HG03103 (cell line): ENCODE data around the gene NANS.
"Not testable (repeated sequence)": the region's sequence is repeated elsewhere in the genome, so short reads cannot be mapped to it uniquely, and the experiment has no call there.

Experiments used
- ATAC-seq: cut with Tn5 transposase; IDR thresholded peaks from one replicate; pipeline ENCODE4 v1.9.1; 2021; ENCODE audit warnings: low read depth; ENCODE audit not compliant: unreplicated experiment

Gene NANS

DNA sequence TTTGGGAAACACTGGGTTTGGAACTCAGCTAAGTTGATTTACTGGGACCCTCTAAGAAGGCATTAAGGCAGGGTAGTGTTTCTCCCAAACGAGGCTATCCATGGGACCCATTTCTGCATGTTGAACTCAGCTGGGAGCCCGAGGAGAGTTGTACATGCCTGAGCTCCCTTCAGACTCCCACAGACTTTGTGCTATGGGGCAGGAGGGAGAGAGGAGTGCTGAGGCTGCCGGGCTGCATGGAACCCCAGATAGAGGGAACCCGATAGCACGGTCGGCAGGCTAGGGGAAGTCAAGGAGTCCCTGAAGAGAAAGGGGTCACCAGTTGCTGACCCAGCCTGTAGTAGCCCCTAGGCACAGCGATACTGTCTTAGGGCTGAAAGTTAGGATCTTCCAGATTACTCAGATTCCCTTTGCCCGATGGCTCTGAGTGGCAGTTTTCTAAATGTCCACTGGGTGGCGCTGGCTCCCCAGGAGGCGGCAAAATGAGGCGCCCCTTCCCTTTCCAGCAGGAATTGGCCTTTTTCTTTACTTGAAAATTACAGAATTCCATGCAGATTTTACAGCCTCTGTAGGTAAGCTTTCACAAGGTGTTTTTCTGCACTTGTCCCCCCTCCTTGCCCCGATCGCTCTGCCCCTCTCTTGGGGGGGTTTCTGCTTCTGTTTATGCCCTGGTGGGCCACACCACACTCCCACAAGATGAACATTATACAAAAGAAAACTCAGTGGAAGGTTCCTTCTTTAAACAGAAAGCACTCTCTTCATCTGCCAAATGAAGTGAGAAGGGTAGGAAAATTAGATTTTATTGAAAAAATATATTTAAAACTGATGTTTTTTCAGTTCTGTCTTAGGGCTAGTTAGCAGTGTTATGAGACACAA is 17.8 kb downstream of the NANS start:
- ATAC-seq = no peak

DNA sequence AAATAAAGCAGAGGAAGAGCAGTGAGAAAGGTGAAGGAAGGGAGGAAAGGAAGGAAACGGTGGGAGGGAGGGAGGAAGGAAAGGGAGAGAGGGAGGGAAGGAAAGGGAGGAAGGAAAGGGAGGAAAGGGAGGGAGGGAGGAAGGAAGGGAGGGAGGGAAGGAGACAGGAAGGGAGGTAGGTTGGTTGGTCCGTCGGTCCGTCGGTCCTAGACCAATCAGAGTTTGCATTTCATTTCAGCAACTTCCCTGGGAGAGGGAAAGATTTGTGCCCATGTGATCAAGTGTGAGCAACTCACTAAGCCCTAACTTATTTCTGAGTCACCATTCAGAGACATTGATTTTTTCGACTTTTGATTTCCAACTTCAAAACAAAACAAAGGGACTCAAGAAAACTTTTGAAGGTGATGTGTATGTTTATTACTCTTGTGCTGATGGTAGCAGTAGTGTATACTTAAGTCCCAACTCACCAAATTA is 18.8 kb downstream of the NANS start:
- ATAC-seq = no peak

DNA sequence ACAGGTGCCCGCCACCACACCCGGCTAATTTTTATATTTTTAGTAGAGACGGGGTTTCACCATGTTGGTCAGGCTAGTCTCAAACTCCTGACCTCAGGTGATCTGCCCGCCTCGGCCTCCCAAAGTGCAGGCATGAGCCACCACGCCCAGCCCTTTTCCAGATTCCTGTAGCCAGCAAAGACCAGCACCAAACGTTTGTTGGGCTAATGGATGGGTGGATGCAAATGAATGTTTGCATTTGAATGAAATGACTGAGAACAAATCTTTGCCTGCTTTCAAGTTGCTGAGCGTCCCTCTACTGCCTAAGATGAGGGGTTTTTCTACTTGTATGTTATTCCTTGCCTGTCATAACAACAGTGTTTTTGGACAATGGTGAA is 20.0 kb downstream of the NANS start:
- not testable (repeated sequence) for ATAC-seq

DNA sequence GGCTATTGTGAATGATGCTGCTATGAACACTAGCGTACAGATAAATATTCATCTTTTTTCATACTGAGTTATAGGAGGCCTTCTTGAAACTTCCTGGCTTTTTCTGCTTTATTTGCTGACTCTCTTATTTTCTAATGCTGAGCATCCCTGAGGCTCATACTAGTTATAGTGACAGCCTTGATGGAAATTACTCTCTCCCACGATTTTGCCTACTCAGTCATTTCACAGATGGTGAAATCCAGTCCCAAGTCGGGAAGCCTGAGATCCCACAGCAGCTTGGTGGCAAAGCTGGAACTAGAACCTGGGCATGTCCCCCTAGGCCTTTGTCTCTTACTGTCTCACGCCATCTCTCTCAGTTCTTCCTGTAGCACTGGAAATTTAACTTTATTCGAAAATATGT is 22.4 kb downstream of the NANS start:
- no peak for ATAC-seq

DNA sequence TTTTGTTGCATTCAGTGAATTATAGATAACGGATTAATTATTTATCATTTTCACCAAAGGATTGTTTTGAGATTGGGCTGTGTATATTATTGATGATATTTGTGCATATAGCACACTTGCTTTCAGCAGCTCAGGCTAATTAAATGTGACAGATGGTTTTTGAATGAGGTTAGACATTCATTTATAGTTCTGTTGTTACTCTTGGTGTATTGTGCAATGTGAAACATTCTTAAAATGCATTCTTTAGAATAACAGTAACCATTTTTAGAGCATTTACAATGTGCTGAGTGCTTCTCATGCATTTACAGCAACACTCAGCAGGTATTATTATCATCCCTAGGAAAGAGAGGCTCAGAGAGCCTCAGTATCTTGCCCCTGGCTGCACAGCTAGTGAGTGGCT is 23.8 kb downstream of the NANS start:
- no peak for ATAC-seq

DNA sequence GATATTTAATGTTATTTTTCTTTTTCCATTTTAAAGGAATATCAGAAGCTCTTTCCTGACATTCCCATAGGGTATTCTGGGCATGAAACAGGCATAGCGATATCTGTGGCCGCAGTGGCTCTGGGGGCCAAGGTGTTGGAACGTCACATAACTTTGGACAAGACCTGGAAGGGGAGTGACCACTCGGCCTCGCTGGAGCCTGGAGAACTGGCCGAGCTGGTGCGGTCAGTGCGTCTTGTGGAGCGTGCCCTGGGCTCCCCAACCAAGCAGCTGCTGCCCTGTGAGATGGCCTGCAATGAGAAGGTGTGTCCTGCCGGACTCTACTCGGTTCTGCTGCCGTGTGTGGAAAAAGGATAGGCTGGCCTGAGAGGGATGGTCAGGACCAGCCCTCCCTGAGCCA is 24.2 kb downstream of the NANS start:
- ATAC-seq = no peak

DNA sequence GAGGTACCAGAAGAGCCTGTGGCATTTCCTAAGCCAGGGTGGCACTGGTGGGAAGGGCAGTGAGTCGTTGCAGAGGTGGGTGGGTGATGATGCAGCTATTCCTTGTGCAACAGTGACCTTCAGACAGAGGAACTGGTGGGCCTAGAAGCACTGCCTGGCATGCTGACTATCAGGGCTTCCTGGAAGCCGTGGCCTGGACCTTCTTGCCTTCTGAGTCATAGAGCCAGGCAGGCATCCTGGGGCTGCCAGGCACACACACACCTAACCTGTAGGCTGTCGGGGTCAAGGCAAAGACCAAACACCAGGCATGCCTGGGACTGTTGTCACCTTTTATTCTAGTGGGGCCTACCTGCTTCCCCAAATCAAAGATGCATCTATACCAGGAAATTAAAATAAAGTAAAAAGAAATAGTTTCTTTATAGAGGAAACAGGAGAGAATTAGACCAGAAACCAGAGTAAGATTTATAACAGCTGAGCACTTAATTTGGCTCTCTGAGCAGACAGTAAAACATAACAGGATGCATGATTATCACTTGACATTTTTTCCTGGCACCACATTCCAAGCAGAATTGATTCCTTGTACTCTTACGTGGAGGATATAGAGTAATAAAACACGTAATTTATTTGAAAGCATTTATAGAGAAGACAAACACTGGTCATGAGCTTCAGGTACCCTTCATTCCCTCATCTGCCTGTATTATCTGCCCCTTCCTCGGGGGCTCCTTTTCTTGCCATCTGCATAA is 25.1 kb downstream of the NANS start:
- ATAC-seq = no peak

DNA sequence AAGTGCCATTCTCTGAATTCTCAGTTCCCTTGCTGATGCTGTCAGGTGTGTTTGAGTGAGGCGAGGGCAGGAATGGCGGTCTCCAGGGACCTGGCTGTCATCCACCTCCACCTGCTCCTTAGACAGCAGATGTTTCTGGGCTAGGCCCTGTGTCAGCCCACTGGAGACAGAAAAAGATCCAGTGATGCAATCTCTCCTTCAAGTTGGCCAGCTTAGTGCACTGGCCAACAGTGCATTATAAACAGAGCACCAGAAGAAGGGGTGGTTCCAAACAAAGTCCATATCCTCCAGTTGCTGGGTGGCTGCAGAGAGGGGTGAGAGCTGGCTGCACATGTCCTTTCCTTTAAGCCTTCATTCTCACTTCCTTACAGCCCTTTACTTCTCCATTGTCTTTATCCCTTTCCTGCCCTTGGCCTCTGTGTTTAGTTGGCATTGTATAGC is 26.5 kb downstream of the NANS start:
- no peak for ATAC-seq

DNA sequence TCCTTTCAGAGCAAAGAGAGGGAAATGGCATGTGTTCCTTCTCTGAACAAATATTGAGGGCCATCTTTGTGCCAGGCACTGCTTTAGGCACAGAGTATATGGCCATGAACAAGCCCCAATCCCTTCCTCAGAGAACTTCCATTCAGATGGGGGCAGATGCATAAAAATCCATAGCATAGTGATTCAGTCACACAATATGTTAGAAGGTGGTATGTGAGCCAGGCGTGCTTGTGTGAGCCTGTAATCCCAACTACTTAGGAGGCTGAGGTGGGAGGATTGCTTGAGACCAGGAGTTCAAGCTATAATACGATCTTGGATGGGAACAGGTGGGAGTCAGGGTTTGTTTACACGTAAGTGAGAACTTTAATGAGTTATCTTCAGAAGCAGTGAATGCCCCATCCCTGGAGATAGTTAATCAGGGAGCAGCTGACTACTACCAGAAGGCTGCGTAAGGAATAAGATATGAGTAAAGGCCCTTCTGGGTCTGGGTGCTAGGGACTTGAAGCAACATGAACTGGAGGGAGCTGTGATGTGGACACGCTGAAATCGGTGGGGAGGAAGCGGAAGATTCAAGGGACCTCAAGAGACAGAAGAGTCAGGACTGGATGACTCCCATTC is 27.1 kb downstream of the NANS start:
- no peak for ATAC-seq

DNA sequence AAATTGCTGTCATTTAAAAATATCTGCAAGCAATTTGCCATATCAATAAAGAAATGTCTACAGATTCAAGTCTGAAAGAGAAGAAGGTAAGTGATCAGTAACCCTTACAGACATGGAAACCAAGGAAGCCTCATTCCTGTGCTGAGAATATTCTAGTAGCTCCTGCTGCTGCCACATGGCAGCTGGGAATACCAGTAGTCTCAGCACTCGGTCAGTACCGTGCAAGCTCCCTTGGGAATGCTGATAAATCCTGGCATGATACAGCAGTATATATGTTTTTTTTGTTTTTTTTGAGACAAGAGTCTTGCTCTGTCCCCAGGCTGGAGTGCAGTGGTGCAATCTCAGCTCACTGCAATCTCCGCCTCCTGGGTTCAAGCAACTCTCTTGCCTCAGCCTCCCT is 27.9 kb downstream of the NANS start:
- no peak for ATAC-seq

DNA sequence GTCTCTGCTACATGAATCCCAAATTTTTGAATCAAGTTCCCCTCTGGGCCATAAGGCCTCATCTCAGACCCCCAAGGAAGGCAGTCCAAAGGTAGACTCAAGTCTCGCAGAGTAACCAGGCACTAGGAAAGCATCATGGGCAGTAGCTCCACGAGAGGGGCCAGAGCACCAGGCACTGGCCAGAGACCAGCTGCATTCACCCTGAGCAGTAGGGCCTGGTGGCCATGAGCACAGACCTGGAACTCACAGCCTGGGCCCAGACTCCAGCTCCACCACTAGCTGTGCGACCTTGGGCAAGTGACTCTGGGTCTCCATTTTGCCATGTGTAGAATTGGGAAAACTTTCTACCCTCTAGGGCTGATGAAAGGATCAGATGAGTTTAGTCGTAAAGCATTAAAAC is 28.5 kb downstream of the NANS start:
- no peak for ATAC-seq

DNA sequence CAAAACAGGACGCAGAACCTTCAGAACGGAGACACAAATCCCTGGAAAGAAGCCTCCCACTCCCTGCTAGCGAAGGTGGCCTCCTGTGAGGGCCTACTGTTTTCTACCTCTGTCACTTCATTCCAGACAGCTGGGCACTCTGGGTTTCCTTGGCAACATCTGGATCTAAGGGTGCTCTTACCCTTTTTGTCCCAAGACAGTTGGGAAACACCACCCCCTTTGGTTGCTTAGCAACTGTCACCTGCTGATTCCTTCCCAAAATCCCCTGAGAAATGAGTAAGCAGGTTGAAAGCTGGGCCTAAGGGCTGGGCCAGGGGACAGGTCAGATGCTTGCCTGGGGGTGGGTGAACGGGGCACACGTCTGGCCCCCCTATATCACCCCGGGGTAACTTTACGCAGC is 29.4 kb downstream of the NANS start:
- no peak for ATAC-seq

DNA sequence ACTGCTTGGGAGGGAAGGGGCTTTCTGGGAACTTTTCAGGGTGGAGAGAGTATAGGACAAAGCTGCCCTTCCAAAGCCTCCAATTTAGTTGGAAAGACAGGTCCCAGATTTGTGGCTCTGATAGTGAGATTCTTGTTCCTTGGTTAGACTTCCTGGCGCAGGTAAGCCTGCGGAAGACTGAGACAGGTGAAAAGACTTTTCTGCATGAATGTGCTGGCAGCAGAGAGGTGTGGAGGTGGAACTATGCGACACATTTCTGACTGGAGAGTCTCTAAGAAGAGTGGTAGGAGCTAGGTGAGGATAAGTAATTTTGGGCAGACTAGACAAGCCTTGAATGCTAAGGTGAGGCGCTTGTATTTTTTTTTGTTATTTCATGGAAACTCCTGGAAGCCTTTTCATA is 29.9 kb downstream of the NANS start:
- ATAC-seq = no peak

DNA sequence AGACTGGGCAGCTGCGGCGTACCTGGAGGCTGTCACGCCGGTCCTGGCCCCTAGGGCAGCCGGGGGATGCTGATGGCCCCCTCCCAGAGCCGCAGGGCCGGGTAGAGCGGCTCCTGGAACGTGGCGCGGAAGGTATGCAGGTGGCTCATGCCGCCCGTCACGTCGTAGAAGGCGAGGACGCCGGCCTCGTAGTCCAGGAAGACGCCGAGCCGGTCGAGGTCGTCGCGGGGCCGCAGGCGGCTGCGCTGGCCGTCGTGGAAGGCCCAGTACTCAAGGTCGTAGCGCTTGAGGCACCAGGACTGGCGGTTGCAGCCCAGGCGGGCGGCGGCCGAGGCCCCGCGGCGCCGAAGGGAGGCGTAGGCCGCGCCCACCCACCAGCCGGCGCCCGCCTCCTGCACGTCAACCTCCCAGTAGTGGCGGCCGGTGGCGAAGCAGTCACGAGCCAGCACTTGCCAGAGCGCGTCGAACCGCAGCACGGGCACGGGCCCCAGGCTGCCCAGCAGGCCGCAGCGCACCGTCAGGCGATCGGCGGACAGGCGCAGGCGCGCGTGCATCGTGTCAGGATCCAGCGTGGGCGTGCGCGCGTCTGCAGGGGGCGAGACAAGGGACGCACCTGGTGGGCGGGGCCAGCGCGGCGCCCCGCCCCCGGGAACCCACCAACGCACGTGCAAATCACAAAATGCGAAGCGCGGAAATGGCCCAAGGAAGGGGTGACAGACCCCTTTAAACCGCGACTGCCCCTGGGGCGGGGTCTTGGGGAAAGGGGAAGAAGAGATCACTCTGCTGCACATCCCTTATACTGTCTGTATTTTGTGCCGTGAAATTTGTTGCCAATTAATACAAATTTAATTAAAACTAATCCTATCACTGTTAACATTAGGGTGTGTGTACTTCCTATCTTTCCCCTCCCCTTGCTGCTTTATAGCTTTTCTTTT is 31.2 kb downstream of the NANS start:
- no peak for ATAC-seq

DNA sequence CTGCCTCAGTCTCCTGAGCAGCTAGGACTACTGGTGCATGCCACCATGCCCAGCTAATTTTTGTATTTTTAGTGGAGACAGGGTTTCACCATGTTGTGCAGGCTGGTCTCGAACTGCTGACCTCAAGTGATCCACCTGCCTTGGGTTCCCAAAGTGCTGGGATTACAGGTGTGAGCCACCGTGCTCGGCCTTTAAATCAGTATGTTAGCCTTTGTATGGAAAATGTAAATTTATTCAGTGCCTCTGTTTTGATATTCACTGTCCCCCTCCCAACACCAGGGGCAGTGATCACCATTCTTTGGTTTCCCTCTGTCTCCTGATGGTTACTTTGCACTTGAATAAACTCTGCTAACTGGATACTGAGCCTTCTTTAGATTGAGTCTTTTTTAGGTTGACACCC is 34.1 kb downstream of the NANS start:
- not testable (repeated sequence) for ATAC-seq

DNA sequence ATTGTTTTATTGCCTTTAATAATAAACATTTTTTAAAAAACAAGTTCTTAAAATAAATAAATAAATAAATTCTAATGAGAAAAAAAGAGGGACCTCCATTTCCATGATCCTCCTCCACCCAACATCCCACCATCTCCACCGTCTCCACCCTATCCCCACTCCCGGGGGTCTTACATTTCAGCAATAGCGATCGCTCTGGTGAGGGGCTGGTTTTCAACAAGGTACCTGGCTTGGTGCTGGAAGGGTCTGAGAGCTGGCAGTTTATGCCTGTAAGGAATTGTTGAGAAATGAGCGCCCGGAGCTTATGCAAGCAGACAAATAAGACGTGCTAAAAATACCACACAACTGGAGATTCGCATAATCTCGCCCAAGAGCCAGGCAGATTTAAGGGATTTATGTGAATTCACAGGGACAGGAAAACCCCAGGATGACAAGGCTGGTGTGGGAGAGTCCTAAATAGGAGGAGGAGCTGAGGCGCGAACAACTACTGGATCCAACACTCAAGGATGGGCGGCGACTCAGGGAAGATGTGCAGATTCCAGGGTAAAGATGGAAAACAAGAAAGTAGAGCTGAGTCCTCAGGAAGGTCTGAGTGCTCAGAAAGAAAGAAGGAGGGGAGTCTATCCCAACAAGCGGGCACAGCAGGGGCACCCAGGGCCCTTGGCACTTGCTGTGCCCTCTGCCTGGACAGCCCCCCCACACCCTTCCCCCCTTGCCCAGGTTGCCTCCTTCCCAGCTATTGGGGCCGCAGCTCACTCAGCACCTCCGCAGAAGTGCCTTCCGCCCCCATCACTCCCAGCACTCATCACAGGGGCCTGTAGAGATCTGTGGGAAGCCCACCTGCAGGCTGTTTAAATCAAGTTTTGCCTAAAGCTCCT is 35.4 kb downstream of the NANS start:
- ATAC-seq = no peak

DNA sequence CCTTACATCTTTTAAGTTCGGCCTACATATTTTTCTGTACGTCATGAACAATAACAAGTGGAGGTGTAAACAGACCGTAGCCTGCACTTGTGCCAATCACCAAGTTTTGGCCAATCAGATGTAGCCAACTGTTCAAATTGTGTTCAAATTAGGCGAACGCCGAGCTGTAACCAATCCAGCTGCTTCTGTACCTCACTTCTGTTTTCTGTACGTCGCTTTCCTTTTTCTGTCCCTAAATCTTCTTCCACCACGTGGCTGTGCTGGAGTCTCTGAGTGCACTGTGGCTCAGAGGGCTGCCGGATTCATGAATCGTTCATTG is 36.0 kb downstream of the NANS start:
- no peak for ATAC-seq

DNA sequence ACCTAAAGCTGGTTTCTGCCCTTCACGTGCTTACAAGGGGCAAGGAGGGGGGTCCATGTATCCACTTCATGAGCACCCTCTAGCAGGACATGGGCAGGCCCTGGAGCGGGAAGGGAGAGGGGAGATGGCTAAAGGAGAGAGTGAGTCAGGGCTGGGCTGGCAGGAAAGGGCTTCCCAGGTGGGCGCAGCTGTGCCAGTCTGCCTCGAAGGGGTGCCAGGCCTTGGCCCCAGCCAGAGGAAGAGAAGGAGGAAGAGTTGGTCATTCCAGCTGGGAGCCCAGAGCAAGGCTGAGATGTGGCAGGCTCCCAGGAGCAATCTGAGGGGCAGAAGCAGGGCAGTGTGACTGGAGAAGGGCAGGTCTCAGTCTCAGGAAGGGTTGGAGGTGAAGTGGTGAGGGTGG is 37.8 kb downstream of the NANS start:
- no peak for ATAC-seq

DNA sequence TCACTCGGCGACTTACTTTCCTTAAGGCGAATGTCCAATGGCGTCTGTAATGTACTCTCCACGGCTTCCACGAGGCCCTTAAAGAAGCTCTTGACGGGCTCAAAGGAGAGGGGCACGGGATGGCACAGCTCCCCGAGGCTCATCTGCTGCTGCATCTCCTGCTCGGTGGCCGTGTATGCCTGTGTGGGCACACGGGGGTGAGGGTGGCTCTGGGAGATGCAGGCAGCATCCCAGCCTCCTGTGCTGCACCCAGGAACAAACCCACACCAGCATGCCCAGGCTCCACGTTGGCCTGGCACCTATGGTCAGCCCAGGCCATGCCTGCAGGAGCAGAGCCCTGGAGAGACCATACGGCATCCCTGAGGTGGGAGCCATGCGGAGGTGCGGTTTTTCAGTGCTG is 38.3 kb downstream of the NANS start:
- no peak for ATAC-seq

DNA sequence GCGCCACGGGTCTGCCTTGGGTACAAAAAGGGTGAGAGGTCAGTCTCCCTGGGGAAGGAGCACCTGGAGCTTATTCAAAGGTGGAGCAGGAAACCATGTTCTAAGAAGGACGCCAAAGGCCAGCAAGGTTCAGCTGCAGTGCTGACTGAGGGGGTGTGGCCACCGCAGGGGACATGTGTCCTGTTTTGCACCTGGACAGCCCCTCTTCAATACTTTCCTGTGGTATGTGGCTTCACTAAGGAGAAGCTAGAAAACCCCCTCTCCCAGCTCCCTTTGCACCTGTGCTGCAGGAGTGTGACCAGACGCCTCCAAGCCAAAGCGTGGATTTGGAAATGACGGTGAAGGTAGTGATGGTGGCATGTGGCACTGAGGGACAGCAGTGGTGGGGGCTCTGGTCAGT is 38.9 kb downstream of the NANS start:
- ATAC-seq = no peak
